Upper lobe of left lung (tissue), 4 donors: ENCODE results near the gene ARHGAP21.

Source experiments
- CTCF ChIP-seq, 6 experiments: fragments of 450-650 bp in 4 of 6; fragments of 200-600 bp in 2 of 6; sonication (generic) in 2 of 6; IDR thresholded peaks; one replicate each; pipeline ENCODE4 v1.5.1; 2016 to 2019; ENCODE audit warnings: antibody characterized with exemption in 6 of 6
- POLR2AphosphoS5 ChIP-seq, 2 donors: sonication (generic); formaldehyde crosslinking; IDR thresholded peaks; one replicate each; pipeline ENCODE4 v1.5.1; 2017; ENCODE audit warnings: antibody characterized with exemption in 2 of 2

- TF ChIP-seq POLR2AphosphoS5 (IDR thresholded peaks at IDR 0.05) = no peak
- TF ChIP-seq CTCF (IDR thresholded peaks at IDR 0.05) = no peak
These were observed 54.3 kb downstream of the ARHGAP21 start for GRCh38 chr10:24669285-24669852.
